Stimulated activated CD4-positive, alpha-beta T cell treated with anti-CD3 and anti-CD28 coated beads, Interleukin-12 subunit alpha, Interleukin-12 subunit beta, amount 100 ng/mL, for 24 hours (primary cell): ENCODE results near the gene STAT4.

Experiments used
- DNase-seq, 2 experiments: peaks; one replicate each; pipeline ENCODE4 v3.0.0-alpha.2; 2020; ENCODE audit warnings: low read depth in 2 of 2

Gene STAT4

GRCh38 chr2:191015239-191015638, 135.6 kb downstream of the STAT4 start:
- no peak for DNase-seq

- DNase-seq, result no peak
Measured at GRCh38 chr2:191014653-191015020, 136.2 kb downstream of the STAT4 start.

DNA sequence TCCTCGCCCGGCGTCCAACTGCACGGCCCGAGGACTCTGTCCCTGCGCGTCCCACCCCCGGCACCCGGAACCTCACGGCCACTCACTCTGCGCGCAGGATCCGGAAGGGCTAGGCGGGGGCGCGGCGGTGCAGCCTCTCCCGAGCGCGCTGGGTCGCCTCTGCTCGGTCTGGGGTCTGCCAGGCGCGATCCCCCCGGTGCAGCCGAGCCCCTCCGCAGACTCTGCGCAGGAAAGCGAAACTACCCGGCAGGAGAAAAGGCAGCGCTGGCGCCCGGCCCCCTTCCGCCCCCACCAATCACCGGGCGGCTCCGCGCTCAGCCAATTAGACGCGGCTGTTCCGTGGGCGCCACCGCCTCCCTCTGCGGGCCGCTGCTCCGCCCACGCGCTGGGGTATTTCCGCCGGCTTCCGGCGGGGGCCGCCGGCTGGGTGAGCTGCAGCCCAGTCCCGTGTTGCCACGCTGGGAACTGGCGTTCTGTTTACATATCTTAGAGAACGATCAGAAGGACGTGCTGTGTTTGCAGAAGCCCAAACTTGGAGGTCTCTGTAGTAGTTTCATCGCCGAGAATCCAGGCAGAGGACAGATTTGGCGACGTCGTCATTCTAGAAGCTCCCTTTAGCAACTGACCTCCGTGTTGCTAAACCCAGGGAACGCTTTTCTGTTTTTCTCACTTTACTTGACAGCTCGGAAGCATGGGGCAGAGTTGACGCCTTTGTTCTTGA, 136.7 kb downstream of the STAT4 start, which contains the start of gene STAT1:
Gene STAT1 (minus strand): TSS at position 240 of the 721 bp plus-strand sequence. CDS start 4,168 bp downstream, outside the sequence.
- DNase-seq, result peak; percentile 92 to 93

DNA sequence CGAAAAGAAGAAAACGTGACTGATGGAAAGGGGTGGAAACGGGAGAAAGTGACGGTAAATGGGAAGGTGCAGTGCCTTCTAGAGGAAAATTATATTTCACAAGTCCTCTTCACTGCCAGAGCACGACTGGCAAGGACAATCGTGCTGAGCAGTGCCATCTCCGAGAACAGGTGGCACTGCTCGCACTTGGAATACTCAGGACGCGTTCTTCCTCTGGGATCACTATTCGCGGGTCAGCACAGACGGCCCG, 137.2 kb downstream of the STAT4 start:
- DNase-seq, result no peak

GRCh38 chr2:191012845-191013681, 137.7 kb downstream of the STAT4 start:
- no peak for DNase-seq

- no peak for DNase-seq
Measured at GRCh38 chr2:191012346-191012745, 138.4 kb downstream of the STAT4 start.

GRCh38 chr2:191010887-191011885, 139.6 kb downstream of the STAT4 start:
- DNase-seq, result no peak

DNA sequence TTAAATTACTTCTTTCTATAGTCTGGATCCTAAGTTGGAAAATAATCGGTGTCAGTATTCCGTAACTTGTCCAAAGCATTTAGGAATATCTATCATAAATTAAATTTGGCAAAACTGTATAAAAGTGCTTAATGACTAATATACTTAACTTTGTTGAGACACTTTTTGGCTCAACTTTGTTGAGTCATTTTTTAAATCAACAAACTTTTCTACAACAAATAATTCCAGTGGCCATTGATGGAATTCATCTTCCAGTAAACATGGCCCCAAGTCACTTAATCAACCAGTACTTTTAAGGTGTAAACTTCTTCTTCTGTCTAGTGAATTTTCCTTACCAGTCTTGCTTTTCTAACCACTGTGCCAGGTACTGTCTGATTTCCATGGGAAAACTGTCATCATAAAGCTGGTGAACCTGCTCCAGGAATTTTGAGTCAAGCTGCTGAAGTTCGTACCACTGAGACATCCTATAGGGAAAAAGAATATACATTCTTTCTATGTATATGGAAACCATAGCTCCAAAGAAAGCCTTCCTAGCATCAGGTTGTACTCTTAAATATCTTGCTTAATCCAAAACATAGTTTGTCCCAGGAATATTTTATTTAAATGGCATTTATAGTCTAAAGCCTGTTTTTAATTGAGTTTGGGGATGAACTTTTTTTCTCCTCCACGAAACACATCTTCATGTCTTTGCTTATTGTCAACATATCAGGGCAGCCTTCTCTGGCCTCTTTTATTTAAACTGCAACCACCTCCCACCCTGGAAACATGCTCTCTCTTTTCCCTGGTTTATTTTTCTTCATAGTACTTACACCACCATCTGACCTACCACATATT, 141.0 kb downstream of the STAT4 start:
- no peak for DNase-seq

- DNase-seq, result no peak
Measured at GRCh38 chr2:191008286-191008685, 142.5 kb downstream of the STAT4 start.

- DNase-seq, result no peak
Measured at GRCh38 chr2:191006997-191007783, 143.6 kb downstream of the STAT4 start.

- DNase-seq, result no peak
Measured at GRCh38 chr2:191006297-191006696, 144.5 kb downstream of the STAT4 start.

DNA sequence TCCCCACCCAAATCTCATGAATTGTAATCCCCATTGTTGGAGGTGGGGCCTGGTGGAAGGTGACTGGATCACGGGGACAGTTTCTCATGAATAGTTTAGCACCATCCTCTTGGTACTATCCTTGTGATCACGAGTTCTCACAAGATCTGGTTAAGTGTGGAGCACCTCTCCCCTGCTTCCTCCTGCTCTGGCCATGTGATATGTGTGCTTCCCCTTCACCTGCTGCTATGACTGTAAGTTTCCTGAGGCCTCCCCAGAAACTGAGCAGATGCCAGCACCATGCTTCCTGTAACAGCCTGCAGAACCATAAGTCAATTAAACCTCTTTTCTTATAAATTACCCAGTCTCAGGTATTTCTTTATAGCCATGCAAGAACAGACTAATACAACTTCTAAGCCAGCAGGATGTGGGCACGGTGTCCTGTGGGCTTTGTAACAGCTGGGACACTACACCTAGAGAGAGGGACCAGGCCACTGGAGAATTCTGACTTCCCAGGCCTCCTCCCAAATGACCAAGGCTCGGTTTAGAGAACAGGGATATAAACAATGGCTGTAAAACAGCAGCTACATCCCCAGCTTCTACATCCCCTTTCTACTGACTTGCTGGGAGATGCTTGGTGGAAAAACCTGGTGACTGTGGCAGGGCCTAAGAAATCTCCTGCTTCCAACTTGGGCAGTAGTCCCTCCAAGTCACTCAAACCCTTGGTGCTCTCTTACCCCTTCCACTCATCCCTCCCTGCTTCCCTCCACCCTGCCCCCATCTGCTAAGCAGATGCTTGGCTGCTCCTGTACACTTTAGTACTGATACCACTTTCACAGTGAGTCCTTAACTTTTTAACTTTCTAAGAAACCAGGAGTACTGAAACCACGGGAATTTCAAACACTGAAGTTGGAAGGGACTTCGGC, 147.1 kb downstream of the STAT4 start:
- no peak for DNase-seq

DNA sequence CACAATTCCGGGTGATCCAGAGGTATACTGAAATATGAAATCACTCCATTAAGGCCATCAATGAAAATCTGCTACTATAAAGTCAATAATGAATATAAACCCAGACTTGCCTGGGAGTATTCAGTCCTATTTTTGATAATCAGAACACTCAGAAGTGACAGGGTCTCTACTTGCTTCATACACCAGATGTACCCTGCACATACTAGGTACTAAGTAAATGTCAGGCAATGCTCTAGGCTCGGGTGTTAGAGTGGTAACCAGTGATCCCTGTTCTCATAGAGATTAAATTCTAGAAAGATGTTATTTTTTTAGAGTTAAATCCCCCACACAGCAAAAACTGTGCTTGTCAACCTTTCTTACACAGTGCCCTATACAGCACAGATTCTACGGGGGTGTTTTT, 149.2 kb downstream of the STAT4 start:
- no peak for DNase-seq

- no peak for DNase-seq
Measured at GRCh38 chr2:191001032-191001431, 149.8 kb downstream of the STAT4 start.

DNA sequence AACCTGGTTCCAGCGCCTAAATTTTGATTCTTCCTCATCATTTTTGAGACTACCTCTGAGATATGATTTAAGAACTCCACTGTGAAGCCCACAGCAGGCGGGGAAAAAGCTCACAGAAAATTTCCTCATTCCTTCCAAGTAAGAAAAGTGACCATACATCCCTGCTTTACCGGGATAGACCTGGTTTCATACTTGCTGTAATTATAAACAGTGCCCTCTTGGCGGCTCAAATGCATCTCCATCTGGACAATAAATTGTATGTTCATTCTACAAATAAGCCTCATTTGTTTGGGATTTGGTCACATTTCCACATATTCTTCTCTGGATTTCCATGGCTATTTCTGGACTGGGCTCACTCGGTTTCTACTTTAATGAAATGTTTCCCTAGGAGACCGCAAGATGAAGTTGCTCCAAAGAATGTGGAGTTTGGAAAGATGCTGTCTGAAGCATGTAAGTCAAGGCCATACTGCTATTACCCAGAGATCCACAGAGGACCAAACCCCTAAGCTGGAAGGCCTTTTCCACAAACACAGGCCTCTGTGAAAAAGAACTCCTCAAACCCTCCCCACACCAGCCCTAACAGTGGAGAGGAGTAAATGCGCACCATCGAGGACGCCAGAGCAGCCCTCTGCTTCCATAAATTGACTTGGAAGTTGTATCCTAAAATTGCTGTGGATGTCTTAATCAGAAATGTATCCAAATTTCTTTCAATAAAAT, 150.7 kb downstream of the STAT4 start:
- DNase-seq, result no peak

DNA sequence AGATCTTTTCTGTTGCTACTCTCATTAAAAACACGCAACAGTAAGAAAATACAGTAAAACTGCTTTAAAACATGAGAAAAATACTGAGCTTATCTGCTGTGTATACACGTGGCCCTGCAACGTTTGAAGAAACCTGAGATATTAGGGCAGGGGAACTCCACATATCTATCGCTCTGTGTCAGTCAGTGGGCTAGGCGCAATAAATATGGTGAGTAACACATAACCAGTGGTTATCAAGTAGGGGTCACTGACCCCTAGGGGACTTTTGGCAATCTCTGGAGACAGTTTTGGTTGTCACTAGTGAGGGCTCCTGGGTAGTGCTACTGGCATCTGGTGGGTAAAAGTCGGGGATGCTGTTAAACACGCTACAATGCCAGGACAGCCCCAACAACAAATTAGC, 151.7 kb downstream of the STAT4 start:
- DNase-seq, result no peak

- DNase-seq, result no peak
Measured at GRCh38 chr2:190997526-190998113, 153.2 kb downstream of the STAT4 start.

DNA sequence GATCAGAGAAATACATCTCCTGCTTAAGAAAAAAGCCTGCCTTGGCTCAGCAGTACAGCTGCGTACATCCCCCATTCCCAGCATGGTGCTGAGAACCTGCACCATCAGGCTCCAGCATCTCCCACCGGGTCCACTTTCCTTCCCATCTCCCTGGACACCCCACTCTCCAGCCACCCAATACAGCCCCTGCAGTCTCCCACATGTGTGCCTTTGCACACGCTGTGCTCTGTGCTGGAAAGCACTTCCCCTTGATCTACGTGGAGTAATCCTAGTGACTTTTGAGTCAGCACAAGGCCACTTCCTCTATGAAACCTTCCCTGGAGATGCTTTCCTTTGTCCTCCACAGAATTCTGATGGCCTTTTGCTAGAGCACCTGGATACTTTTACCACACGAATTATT, 153.8 kb downstream of the STAT4 start:
- DNase-seq, result no peak
